Measurements from ENCODE around the gene JARID2.

- TF ChIP-seq ZNF18 (tag by site-specific recombination; IDR thresholded peaks at IDR 0.05), result no peak
- no peak for TF ChIP-seq ZNF302 (tag by site-specific recombination; IDR thresholded peaks at IDR 0.05; ENCODE audit: low read depth)
- no peak for TF ChIP-seq CTCF (tag by site-specific recombination; IDR thresholded peaks at IDR 0.05)
- no peak for TF ChIP-seq ZFP41 (tag by site-specific recombination; IDR thresholded peaks at IDR 0.05; ENCODE audit: borderline replicate concordance)
- TF ChIP-seq ZNF561 (tag by site-specific recombination; IDR thresholded peaks at IDR 0.05; ENCODE audit: borderline replicate concordance), result no peak
- no peak for TF ChIP-seq ZFP37 (tag by site-specific recombination; IDR thresholded peaks at IDR 0.05)
- no peak for TF ChIP-seq SP3 (tag by site-specific recombination; IDR thresholded peaks at IDR 0.05)
- TF ChIP-seq ZNF513 (tag by site-specific recombination; IDR thresholded peaks at IDR 0.05), result no peak
These were observed 74.8 kb downstream of the JARID2 start for GRCh38 chr6:15320693-15321092.
